Tibial nerve (tissue), 4 donors: ENCODE measurements around the gene WASF3. TPM values are rescaled to one million over a fixed set of nuclear protein-coding genes. Genes with fewer than 3 reads are reported as not detected.

Experiments used
- DNase-seq, 2 donors: peaks; one replicate each; pipeline ENCODE4 v3.0.0-alpha.2; 2019; ENCODE audit warnings: low spot score in 2 of 2
- H3K27ac ChIP-seq, 4 donors: fragments of 200-600 bp; sonication (generic) in 3 of 4; one replicate each; pipeline ENCODE4 v1.5.1; 2017 to 2019; ENCODE audit warnings: mild to moderate bottlenecking in 1 of 4
- H3K27me3 ChIP-seq, 2 donors: fragments of 200-600 bp; sonication (generic) in 1 of 2; one replicate each; pipeline versions ENCODE4 v1.5.1 to v1.6.0; 2017 to 2019
- H3K36me3 ChIP-seq, 3 donors: fragments of 200-600 bp; sonication (generic); one replicate each; pipeline ENCODE4 v1.5.1; 2018 to 2019
- H3K4me1 ChIP-seq, 4 donors: fragments of 200-600 bp; sonication (generic) in 3 of 4; one replicate each; pipeline ENCODE4 v1.5.1; 2017 to 2019
- H3K4me3 ChIP-seq, 4 donors: fragments of 200-600 bp; sonication (generic) in 3 of 4; one replicate each; pipeline ENCODE4 v1.5.1; 2017 to 2019; ENCODE audit warnings: mild to moderate bottlenecking in 1 of 4, moderate library complexity in 1 of 4
- H3K9me3 ChIP-seq, 4 donors: fragments of 200-600 bp; sonication (generic) in 3 of 4; one replicate each; pipeline ENCODE4 v1.5.1; 2017 to 2019
- EP300 ChIP-seq, 2 donors: sonication (generic); formaldehyde crosslinking; IDR thresholded peaks; one replicate each; pipeline ENCODE4 v1.6.1; 2017; ENCODE audit warnings: antibody characterized with exemption in 2 of 2, mild to moderate bottlenecking in 1 of 2
- POLR2A ChIP-seq, 2 donors: fragments of 450-650 bp; IDR thresholded peaks; one replicate each; pipeline ENCODE4 v1.6.1; 2017; ENCODE audit warnings: antibody characterized with exemption in 2 of 2, mild to moderate bottlenecking in 2 of 2, moderate library complexity in 2 of 2
- WGBS, 2 donors: methylation state at CpG; one replicate each; pipeline ENCODE4 v1.1.5; 2018; 5-methylcytosine and 5-hydroxymethylcytosine counted together
- total RNA-seq, 4 donors: library from RNA; depleted of rRNA; stranded (reverse); fragments of >200 nt; gene quantifications; one replicate each; pipeline ENCODE4 v1.1.0, GENCODE V29; 2016
- TF ChIP-seq, protein P1 (sequence below), 5 experiments: fragments of 200-600 bp in 3 of 5; fragments of 450-650 bp in 2 of 5; sonication (generic) in 3 of 5; IDR thresholded peaks; one replicate each; pipeline ENCODE4 v1.5.1; 2016 to 2019; ENCODE audit warnings: antibody characterized with exemption in 5 of 5, mild to moderate bottlenecking in 3 of 5, moderate library complexity in 2 of 5

Gene WASF3
- total RNA-seq, 4 donors from 2014 or later: 23.7 to 47.9 (median 40.7) TPM

DNA sequence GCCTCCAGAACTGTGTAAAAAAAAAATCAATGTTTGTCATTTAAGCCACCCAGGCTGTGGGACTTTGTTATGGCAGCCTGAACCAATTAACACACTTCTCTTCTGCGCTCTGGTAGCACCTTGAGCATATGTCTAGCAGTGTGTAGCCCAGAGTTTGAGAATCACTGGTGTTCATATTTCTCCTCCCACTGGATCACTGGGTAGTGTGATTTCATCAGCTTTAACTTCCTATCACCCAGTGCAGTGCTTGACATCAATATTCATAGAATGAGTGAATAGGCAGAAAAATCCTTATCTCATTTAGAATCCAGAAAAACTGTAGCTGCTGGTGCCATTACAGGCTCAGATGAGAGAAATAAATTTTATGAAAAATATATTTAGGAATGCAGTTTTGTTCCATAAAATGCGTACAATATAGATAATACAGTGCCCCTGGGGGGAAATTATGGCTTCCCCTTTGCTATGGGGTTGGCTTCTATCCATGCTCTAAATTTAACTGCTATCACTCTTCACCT, 30.7 kb upstream of the WASF3 start:
- 65% methylated on average over 2 of the region's 2 CpGs for WGBS, 2 donors

DNA sequence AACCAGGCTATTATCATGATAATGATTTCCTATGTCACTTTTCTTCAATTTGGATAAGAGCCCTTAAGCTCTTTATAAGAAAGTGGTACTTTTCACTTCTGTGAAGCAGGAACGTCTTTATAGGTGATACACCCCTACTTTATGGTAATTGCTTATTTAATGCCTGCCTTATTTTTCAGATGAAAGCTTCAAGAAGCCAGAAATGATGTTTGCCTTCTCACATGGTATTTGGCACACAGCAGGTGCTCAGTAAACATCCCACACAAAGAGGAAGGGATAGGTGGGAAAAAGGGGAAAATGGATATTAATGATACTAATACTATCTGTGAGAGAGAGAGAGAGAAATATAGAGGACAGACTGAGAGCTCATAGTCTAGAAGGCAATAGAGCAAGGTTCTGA, 29.0 kb upstream of the WASF3 start:
- no peaks in the 10 kb centered on the region for H3K27me3 ChIP-seq
- H3K4me1 ChIP-seq: no peaks in the 10 kb centered on the region
- H3K4me3 ChIP-seq: no peak overlapping the region
- WGBS, 2 donors: 13 to 29% methylated on average over 1 of the region's 1 CpG
- no peaks in the 10 kb centered on the region for H3K36me3 ChIP-seq
- TF ChIP-seq, protein P1, sequence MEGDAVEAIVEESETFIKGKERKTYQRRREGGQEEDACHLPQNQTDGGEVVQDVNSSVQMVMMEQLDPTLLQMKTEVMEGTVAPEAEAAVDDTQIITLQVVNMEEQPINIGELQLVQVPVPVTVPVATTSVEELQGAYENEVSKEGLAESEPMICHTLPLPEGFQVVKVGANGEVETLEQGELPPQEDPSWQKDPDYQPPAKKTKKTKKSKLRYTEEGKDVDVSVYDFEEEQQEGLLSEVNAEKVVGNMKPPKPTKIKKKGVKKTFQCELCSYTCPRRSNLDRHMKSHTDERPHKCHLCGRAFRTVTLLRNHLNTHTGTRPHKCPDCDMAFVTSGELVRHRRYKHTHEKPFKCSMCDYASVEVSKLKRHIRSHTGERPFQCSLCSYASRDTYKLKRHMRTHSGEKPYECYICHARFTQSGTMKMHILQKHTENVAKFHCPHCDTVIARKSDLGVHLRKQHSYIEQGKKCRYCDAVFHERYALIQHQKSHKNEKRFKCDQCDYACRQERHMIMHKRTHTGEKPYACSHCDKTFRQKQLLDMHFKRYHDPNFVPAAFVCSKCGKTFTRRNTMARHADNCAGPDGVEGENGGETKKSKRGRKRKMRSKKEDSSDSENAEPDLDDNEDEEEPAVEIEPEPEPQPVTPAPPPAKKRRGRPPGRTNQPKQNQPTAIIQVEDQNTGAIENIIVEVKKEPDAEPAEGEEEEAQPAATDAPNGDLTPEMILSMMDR (IDR thresholded peaks at IDR 0.05): no peak
- no peak for TF ChIP-seq EP300 (IDR thresholded peaks at IDR 0.05)
- no peak for TF ChIP-seq POLR2A (IDR thresholded peaks at IDR 0.05)
- no peaks in the 10 kb centered on the region for H3K9me3 ChIP-seq
- no peak for DNase-seq
- no peak overlapping the region for H3K27ac ChIP-seq

More for the DNA sequence above, 30.7 kb upstream of the WASF3 start:
- DNase-seq: no peak
- Histone ChIP-seq H3K27ac (no peak overlapping the region), H3K36me3 (no peaks in the 10 kb centered on the region), H3K9me3 (no peaks in the 10 kb centered on the region), H3K27me3 (no peaks in the 10 kb centered on the region), H3K4me1 (no peaks in the 10 kb centered on the region), H3K4me3 (no peak overlapping the region)
- TF ChIP-seq, protein P1 (IDR thresholded peaks at IDR 0.05): no peak
- TF ChIP-seq POLR2A (IDR thresholded peaks at IDR 0.05): no peak
- TF ChIP-seq EP300 (IDR thresholded peaks at IDR 0.05): no peak

DNA sequence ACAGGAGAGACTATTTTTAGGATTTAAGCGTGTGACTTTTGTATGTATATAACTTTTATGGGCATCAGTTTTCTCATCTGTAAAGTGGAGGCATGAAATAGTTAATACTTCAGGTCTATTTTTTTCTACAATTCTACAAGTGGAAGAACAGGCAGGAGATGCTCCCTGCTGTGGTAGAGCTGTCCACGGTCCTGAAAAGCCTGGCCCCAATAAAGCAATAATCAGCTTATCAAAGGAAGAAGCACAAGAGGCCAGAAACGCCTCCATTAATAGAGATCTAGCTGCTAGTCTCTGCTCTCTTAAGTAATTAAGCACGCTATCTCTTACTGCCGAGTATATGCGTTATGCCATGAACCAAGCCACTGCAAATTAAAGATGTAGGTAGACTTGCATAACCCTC, 28.0 kb upstream of the WASF3 start:
- Histone ChIP-seq H3K9me3 (no peaks in the 10 kb centered on the region), H3K27me3 (no peaks in the 10 kb centered on the region), H3K27ac (no peak overlapping the region), H3K4me1 (no peaks in the 10 kb centered on the region), H3K36me3 (no peaks in the 10 kb centered on the region), H3K4me3 (no peak overlapping the region)
- 26 to 29% methylated on average over 6 of the region's 6 CpGs for WGBS, 2 donors
- TF ChIP-seq, protein P1 (IDR thresholded peaks at IDR 0.05): no peak
- TF ChIP-seq EP300 (IDR thresholded peaks at IDR 0.05): no peak
- no peak for TF ChIP-seq POLR2A (IDR thresholded peaks at IDR 0.05)
- peak in 1 of 2 donors; percentile 32 for DNase-seq

DNA sequence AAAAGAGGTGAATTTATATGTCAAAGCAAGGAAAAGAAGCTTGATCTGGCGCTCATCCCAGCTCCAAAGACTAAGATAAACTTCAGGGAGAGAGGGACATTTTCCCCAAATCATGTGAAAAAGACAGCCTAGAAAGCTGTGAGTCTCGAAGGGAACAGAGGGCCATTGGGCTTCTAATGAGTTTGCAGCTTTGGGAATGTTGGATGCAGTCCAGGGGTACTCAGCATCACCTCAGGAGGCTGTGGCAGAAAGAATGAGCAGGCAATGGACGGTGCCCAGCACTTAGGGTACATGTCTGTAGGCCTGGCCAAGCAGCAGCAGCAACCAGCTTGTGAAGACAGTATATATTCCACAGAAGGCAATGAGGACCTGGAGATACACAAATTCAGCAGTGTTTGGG, 25.7 kb upstream of the WASF3 start:
- WGBS, 2 donors: 49 to 65% methylated on average over 3 of the region's 3 CpGs

DNA sequence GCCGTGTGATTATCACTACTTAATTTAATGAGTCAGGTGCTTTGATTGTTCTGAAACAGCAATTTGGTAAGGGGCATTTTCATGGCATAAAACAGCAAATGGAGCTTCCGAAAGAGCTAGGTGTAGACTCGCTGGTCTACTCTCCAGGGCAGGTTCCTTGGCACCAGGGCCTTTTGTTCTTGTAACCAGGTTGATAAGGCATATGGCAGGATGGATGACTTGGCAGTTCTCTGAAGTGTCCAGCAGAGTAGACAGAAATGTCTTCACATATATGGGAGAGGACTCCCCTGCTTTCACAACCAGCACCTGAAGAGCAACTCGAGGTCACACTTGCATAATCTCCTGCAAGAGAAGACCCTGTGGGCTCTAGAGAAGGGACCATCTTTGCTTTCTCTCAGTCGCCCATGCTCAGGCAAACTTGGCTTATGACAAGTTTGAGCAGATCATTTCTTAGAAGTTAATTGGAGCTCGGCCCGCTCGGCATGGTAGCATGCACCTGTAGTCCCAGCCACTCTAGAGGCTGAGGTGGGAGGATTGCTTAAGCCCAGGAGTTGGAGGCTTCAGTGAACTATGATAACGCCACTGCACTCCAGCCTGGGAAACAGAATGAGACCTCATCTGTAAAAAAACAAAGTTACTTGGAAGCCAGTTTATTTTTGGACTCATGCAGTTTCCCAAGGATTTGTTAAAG, 23.3 kb upstream of the WASF3 start:
- H3K27me3 ChIP-seq: no peaks in the 10 kb centered on the region
- WGBS, 2 donors: 85 to 87% methylated on average over 9 of the region's 9 CpGs
- H3K9me3 ChIP-seq: no peaks in the 10 kb centered on the region
- H3K36me3 ChIP-seq: no peaks in the 10 kb centered on the region
- no peak overlapping the region for H3K27ac ChIP-seq
- TF ChIP-seq POLR2A (IDR thresholded peaks at IDR 0.05) (no peak), EP300 (IDR thresholded peaks at IDR 0.05) (no peak)
- TF ChIP-seq, protein P1 (IDR thresholded peaks at IDR 0.05): no peak
- DNase-seq: no peak
- no peak overlapping the region for H3K4me3 ChIP-seq
- H3K4me1 ChIP-seq: peaks cover 0 to 6% (median 0%) of the 10 kb centered on the region in 4 donors

More for the DNA sequence above, 25.7 kb upstream of the WASF3 start:
- no peak for DNase-seq
- no peak overlapping the region for H3K4me3 ChIP-seq
- no peaks in the 10 kb centered on the region for H3K9me3 ChIP-seq
- no peaks in the 10 kb centered on the region for H3K4me1 ChIP-seq
- H3K27me3 ChIP-seq: no peaks in the 10 kb centered on the region
- TF ChIP-seq POLR2A (IDR thresholded peaks at IDR 0.05) (no peak), EP300 (IDR thresholded peaks at IDR 0.05) (no peak)
- TF ChIP-seq, protein P1 (IDR thresholded peaks at IDR 0.05): no peak
- H3K27ac ChIP-seq: no peak overlapping the region
- no peaks in the 10 kb centered on the region for H3K36me3 ChIP-seq
